H1 (cell line): Measurements from ENCODE around the gene POLRMT. TPM values are rescaled to one million over a fixed set of nuclear protein-coding genes. Genes with fewer than 3 reads are reported as not detected.

Source experiments
- CTCF ChIA-PET: fragments of 300-600 bp; sonication (Branson Sonifier 250); formaldehyde crosslinking; loops from one replicate; lab custom pipeline; 2021; ENCODE audit not compliant: partially characterized antibody; lab: Charles Lee
- POLR2A ChIA-PET: fragments of 300-600 bp; sonication (Branson Sonifier 250); formaldehyde crosslinking; loops from one replicate; lab custom pipeline; 2021; ENCODE audit warnings: inconsistent platforms; ENCODE audit not compliant: partially characterized antibody; lab: Charles Lee
- DNase-seq, 2 experiments: peaks; one replicate each; pipeline versions ENCODE4 v3.0.0 to v3.0.0-alpha.2; 2010 to 2022; ENCODE audit warnings: low spot score in 2 of 2, low read depth in 1 of 2, mixed read lengths in 1 of 2
- FAIRE-seq: peaks from 2 replicates; lab custom pipeline; 2011; peaks lifted over from hg19 to GRCh38; lab: Jason Lieb, UNC
- H2AFZ ChIP-seq: 2 replicates; pipeline ENCODE4 v1.8.1; 2012; ENCODE audit warnings: low read length, inconsistent platforms
- H2AK5ac ChIP-seq: 2 replicates; pipeline ENCODE4 v1.6.1; 2013; ENCODE audit warnings: low read depth, low read length
- H2BK120ac ChIP-seq: replicated peaks from 2 replicates; pipeline ENCODE3; 2013; ENCODE audit warnings: low read depth, low read length, inconsistent platforms
- H2BK12ac ChIP-seq: 2 replicates; pipeline ENCODE4 v1.6.1; 2013; ENCODE audit warnings: low read depth, low read length
- H2BK15ac ChIP-seq: 2 replicates; pipeline ENCODE4 v1.6.1; 2013; ENCODE audit warnings: low read length
- H2BK20ac ChIP-seq: 2 replicates; pipeline ENCODE4 v1.6.1; 2013; ENCODE audit warnings: low read length
- H2BK5ac ChIP-seq: 2 replicates; pipeline ENCODE4 v1.6.1; 2013; ENCODE audit warnings: low read depth, low read length
- H3K14ac ChIP-seq: 2 replicates; pipeline ENCODE4 v1.6.1; 2013; ENCODE audit warnings: inconsistent platforms; ENCODE audit not compliant: insufficient read length
- H3K18ac ChIP-seq: 2 replicates; pipeline ENCODE4 v1.6.1; 2013; ENCODE audit warnings: low read length; ENCODE audit errors: extremely low read depth
- H3K23ac ChIP-seq: 2 replicates; pipeline ENCODE4 v1.6.1; 2013; ENCODE audit warnings: inconsistent platforms; ENCODE audit not compliant: insufficient read length
- H3K23me2 ChIP-seq: 2 replicates; pipeline ENCODE4 v1.6.1; 2013; ENCODE audit warnings: low read depth, low read length
- H3K27ac ChIP-seq: 2 replicates; pipeline ENCODE4 v1.6.1; 2011; ENCODE audit warnings: low read depth, low read length, inconsistent platforms
- H3K27me3 ChIP-seq, 4 experiments: replicated peaks in 1 of 4; 1 replicate in 1 of 4; 2 replicates in 3 of 4; pipeline versions ENCODE4 v1.6.1 to v1.8.1; 2011 to 2013; ENCODE audit warnings: low read length in 3 of 4, mild to moderate bottlenecking in 3 of 4, inconsistent platforms in 2 of 4, mixed read lengths in 2 of 4, moderate library complexity in 1 of 4; ENCODE audit not compliant: control insufficient read depth in 3 of 4, insufficient read depth in 3 of 4; ENCODE audit errors: extremely low read depth in 1 of 4
- H3K36me3 ChIP-seq, 4 experiments: 2 replicates each; pipeline versions ENCODE4 v1.6.1 to v1.8.1; 2011 to 2013; ENCODE audit warnings: mild to moderate bottlenecking in 4 of 4, low read length in 3 of 4, moderate library complexity in 2 of 4, control low read depth in 1 of 4, inconsistent platforms in 1 of 4; ENCODE audit not compliant: insufficient read depth in 4 of 4, control insufficient read depth in 2 of 4
- H3K4ac ChIP-seq: replicated peaks from 2 replicates; pipeline ENCODE3; 2013; ENCODE audit warnings: low read length, low read depth, mixed read lengths, inconsistent platforms; ENCODE audit not compliant: insufficient read length
- H3K4me1 ChIP-seq, 4 experiments: replicated peaks in 1 of 4; 1 replicate in 1 of 4; 2 replicates in 3 of 4; pipeline versions ENCODE4 v1.6.1 to v1.8.1; 2011 to 2013; ENCODE audit warnings: low read length in 3 of 4, inconsistent platforms in 2 of 4, mixed read lengths in 1 of 4; ENCODE audit not compliant: insufficient read depth in 4 of 4, control insufficient read depth in 3 of 4
- H3K4me2 ChIP-seq, 2 experiments: 2 replicates each; pipeline versions ENCODE4 v1.6.1 to v1.8.1; 2011 to 2013; ENCODE audit warnings: low read depth in 2 of 2, low read length in 2 of 2, control low read depth in 1 of 2, inconsistent platforms in 1 of 2, mild to moderate bottlenecking in 1 of 2; ENCODE audit not compliant: insufficient read depth in 1 of 2
- H3K4me3 ChIP-seq, 4 experiments: fragments of 200-600, 300-600 bp in 1 of 4; sonication (generic), shearing (Covaris generic), sonication (Bioruptor Twin) in 1 of 4; 2 replicates each; pipeline versions ENCODE4 v1.5.1 to v1.8.1; 2011 to 2016; ENCODE audit warnings: low read length in 4 of 4, low read depth in 3 of 4, control low read depth in 2 of 4, inconsistent platforms in 2 of 4, mild to moderate bottlenecking in 2 of 4, mixed read lengths in 1 of 4, moderate library complexity in 1 of 4; ENCODE audit not compliant: insufficient read depth in 2 of 4; ENCODE audit errors: extremely low read depth in 1 of 4
- H3K56ac ChIP-seq: replicated peaks from 2 replicates; pipeline ENCODE3; 2013; ENCODE audit warnings: low read depth, mild to moderate bottlenecking, mixed read lengths, low read length, inconsistent platforms; ENCODE audit not compliant: insufficient read length
- H3K79me1 ChIP-seq: 2 replicates; pipeline ENCODE4 v1.6.1; 2013; ENCODE audit warnings: low read depth, low read length, control low read depth
- H3K79me2 ChIP-seq, 2 experiments: 2 replicates each; pipeline versions ENCODE4 v1.6.1 to v1.8.1; 2012 to 2013; ENCODE audit warnings: low read length in 2 of 2, mild to moderate bottlenecking in 2 of 2, inconsistent platforms in 1 of 2; ENCODE audit not compliant: insufficient read depth in 2 of 2, control insufficient read depth in 1 of 2
- H3K9ac ChIP-seq, 4 experiments: replicated peaks in 1 of 4; 1 replicate in 1 of 4; 2 replicates in 3 of 4; pipeline versions ENCODE4 v1.6.1 to v1.8.1; 2011 to 2013; ENCODE audit warnings: low read depth in 3 of 4, low read length in 3 of 4, control low read depth in 2 of 4, mild to moderate bottlenecking in 2 of 4, moderate library complexity in 2 of 4, inconsistent platforms in 1 of 4; ENCODE audit errors: extremely low read depth in 1 of 4
- H3K9me3 ChIP-seq, 2 experiments: 2 replicates each; pipeline versions ENCODE4 v1.6.1 to v1.8.1; 2012 to 2013; ENCODE audit warnings: mild to moderate bottlenecking in 2 of 2, moderate library complexity in 2 of 2, control low read depth in 1 of 2, inconsistent platforms in 1 of 2, low read depth in 1 of 2, low read length in 1 of 2, mixed read lengths in 1 of 2; ENCODE audit not compliant: insufficient read depth in 2 of 2
- H4K20me1 ChIP-seq, 2 experiments: replicated peaks in 1 of 2; 2 replicates each; pipeline versions ENCODE3 to v1.8.1; 2011 to 2013; ENCODE audit warnings: inconsistent platforms in 2 of 2, low read length in 2 of 2, mild to moderate bottlenecking in 1 of 2; ENCODE audit not compliant: insufficient read depth in 2 of 2, control insufficient read depth in 1 of 2
- H4K5ac ChIP-seq: 2 replicates; pipeline ENCODE4 v1.6.1; 2013; ENCODE audit warnings: low read length, low read depth, mixed read lengths, inconsistent platforms; ENCODE audit not compliant: insufficient read length
- H4K8ac ChIP-seq: 2 replicates; pipeline ENCODE4 v1.8.0; 2013; ENCODE audit warnings: mild to moderate bottlenecking, moderate library complexity, low read length, inconsistent platforms; ENCODE audit not compliant: insufficient read depth; ENCODE audit errors: extremely low read depth
- H4K91ac ChIP-seq: replicated peaks from 2 replicates; pipeline ENCODE3; 2013; ENCODE audit warnings: low read length, mixed read lengths, inconsistent platforms; ENCODE audit not compliant: insufficient read length
- BACH1 ChIP-seq: IDR thresholded peaks from 2 replicates; pipeline ENCODE4 v1.6.1; 2012; ENCODE audit warnings: low read length, improper control_type of control experiment
- BCL11A ChIP-seq, 2 experiments: IDR thresholded peaks; one replicate each; pipeline ENCODE4 v1.6.1; 2011; ENCODE audit warnings: low read depth in 2 of 2, low read length in 2 of 2, mild to moderate bottlenecking in 2 of 2
- BRCA1 ChIP-seq: IDR thresholded peaks from 2 replicates; pipeline ENCODE4 v1.6.1; 2012; ENCODE audit warnings: low read depth, low read length, improper control_type of control experiment
- CHD2 ChIP-seq: IDR thresholded peaks from 2 replicates; pipeline ENCODE4 v1.6.1; 2012; ENCODE audit warnings: low read length, improper control_type of control experiment
- CREB1 ChIP-seq: IDR thresholded peaks from 2 replicates; pipeline ENCODE4 v1.6.1; 2012; ENCODE audit warnings: inconsistent platforms
- EZH2 ChIP-seq: fragments of 200-600 bp; sonication (generic); IDR thresholded peaks from 2 replicates; pipeline ENCODE4 v1.7.1; 2012; ENCODE audit warnings: low read depth, mild to moderate bottlenecking, moderate library complexity, low read length, inconsistent platforms; ENCODE audit not compliant: severe bottlenecking
- FOSL1 ChIP-seq: IDR thresholded peaks from 2 replicates; pipeline ENCODE4 v1.6.1; 2011; ENCODE audit warnings: mild to moderate bottlenecking, low read depth, low read length, moderate library complexity; ENCODE audit not compliant: insufficient read depth
- HDAC6 ChIP-seq: IDR thresholded peaks from one replicate; pipeline ENCODE4 v1.7.1; 2012; ENCODE audit warnings: low read depth, mild to moderate bottlenecking, inconsistent platforms, low read length, moderate library complexity
- NRF1 ChIP-seq: IDR thresholded peaks from 2 replicates; pipeline ENCODE4 v1.6.1; 2011; ENCODE audit warnings: mild to moderate bottlenecking, low read depth, low read length, improper control_type of control experiment
- RNF2 ChIP-seq: fragments of 200-900, 300-1000 bp; sonication (generic); IDR thresholded peaks from 2 replicates; pipeline ENCODE4 v1.7.1; 2016; ENCODE audit warnings: borderline replicate concordance, low read depth, mild to moderate bottlenecking, antibody characterized with exemption, low read length; ENCODE audit not compliant: poor library complexity, severe bottlenecking; ENCODE audit errors: missing control alignments
- RXRA ChIP-seq: IDR thresholded peaks from 2 replicates; pipeline ENCODE4 v1.6.1; 2011; ENCODE audit warnings: low read depth, mild to moderate bottlenecking, low read length, moderate library complexity; ENCODE audit not compliant: insufficient read depth
- SP1 ChIP-seq: IDR thresholded peaks from 2 replicates; pipeline ENCODE4 v1.6.1; 2011; ENCODE audit warnings: low read depth, low read length
- TEAD4 ChIP-seq: IDR thresholded peaks from 2 replicates; pipeline ENCODE4 v1.6.1; 2012; ENCODE audit warnings: low read depth, low read length, inconsistent platforms, mixed read lengths
- ZNF274 ChIP-seq: IDR thresholded peaks from 2 replicates; pipeline ENCODE4 v1.7.0; 2012; ENCODE audit warnings: low read length, borderline replicate concordance; ENCODE audit errors: extremely low read depth
- WGBS, 2 experiments: shearing (Covaris generic) in 1 of 2; methylation state at CpG; one replicate each; pipeline versions ENCODE4 v1.1.6 to v1.1.7; 2013 to 2015; ENCODE audit warnings: low lambda C conversion rate in 2 of 2, mixed read lengths in 2 of 2, inconsistent platforms in 1 of 2, low coverage in 1 of 2, missing lambda C conversion rate in 1 of 2; ENCODE audit not compliant: insufficient replicate concordance in 2 of 2, insufficient coverage in 1 of 2, insufficient read length in 1 of 2; ENCODE audit errors: extremely low coverage in 1 of 2, missing lambda C conversion rate in 1 of 2; 5-methylcytosine and 5-hydroxymethylcytosine counted together
- polyA plus RNA-seq, 7 experiments: library from polyadenylated mRNA; depleted of rRNA in 3 of 7; stranded (reverse) in 5 of 7; unstranded in 2 of 7; fragments of >200 nt in 5 of 7; fragments of 200-250 nt in 2 of 7; gene quantifications; 1 replicate in 5 of 7; 2 replicates in 1 of 7; 4 replicates in 1 of 7; pipeline versions ENCODE4 v1.2.1 to v1.2.3, GENCODE V29; 2011 to 2013; ENCODE audit warnings: missing spikeins in 2 of 7, mixed read lengths in 2 of 7
- total RNA-seq: library from RNA; stranded (reverse); fragmentation: NEBNext Ultra II Directional; extraction: Animal tissue kit (Norgen Biotek cat#: 25700); gene quantifications from 2 replicates; pipeline ENCODE4 v1.2.1, GENCODE V29; 2021

Gene POLRMT
- total and polyA plus RNA-seq, 2 of the 8 experiments (the other 6 are each of a cell fraction or from before 2014, with no cell fraction given), result 93.0 to 111 TPM

GRCh38 chr19:567296-567900, 65.9 kb downstream of the POLRMT start:
- Histone ChIP-seq H3K79me2 (no peaks in the 10 kb centered on the region; a peak in 1 of 4 replicates), H3K27ac (no peak overlapping the region), H2BK12ac (no peak overlapping the region), H2AFZ (no peak overlapping the region), H3K4me1 (peaks cover 0 to 6% (median 3%) of the 10 kb centered on the region in 4 experiments; a peak in 4 of 7 replicates), H3K27me3 (peaks cover 0 to 3% (median 0%) of the 10 kb centered on the region in 4 experiments; a peak in 1 of 7 replicates), H3K79me1 (no peaks in the 10 kb centered on the region), H3K4me3 (no peak overlapping the region), H4K91ac (no peak overlapping the region), H3K56ac (no peak overlapping the region), H3K23me2 (peaks cover 8% of the 10 kb centered on the region; the same call in 1 of the 2 replicates), H3K9me3 (peaks cover 0 to 5% of the 10 kb centered on the region in 2 experiments; a peak in 1 of 4 replicates), H2BK15ac (no peak overlapping the region), H3K18ac (no peak overlapping the region), H2BK120ac (no peak overlapping the region), H3K9ac (no peak overlapping the region), H3K14ac (no peak overlapping the region), H3K36me3 (peaks cover 0 to 3% (median 0%) of the 10 kb centered on the region in 4 experiments; a peak in 2 of 8 replicates), H3K23ac (no peak overlapping the region), H3K4ac (no peak overlapping the region), H2BK5ac (no peak overlapping the region), H3K4me2 (no peak overlapping the region), H4K20me1 (no peaks in the 10 kb centered on the region), H4K8ac (no peak overlapping the region), H4K5ac (no peak overlapping the region), H2BK20ac (no peak overlapping the region), H2AK5ac (no peak overlapping the region)
- FAIRE-seq, result no peak
- TF ChIP-seq NRF1 (no peak), TEAD4 (no peak), RNF2 (no peak), BCL11A (IDR thresholded peaks at IDR 0.05; ENCODE audit: low read depth in 2 of 2, low read length in 2 of 2) (no peak), SP1 (no peak), RXRA (no peak), HDAC6 (no peak), CREB1 (no peak), EZH2 (no peak), CHD2 (no peak), ZNF274 (no peak), BACH1 (no peak), FOSL1 (no peak), BRCA1 (no peak)
- ChIA-PET POLR2A (interaction anchor here (1.0 to 3.2 kb wide), 6 partner anchors 10 to 46 kb away, joined by 3 to 15 read pairs (median 4); no protein-coding TSS in a partner anchor), CTCF (interaction anchor here (1.1 to 1.9 kb wide), 3 partner anchors 34 to 57 kb away, joined by 3 to 4 read pairs (median 3); no protein-coding TSS in a partner anchor)
- DNase-seq, result no peak
- WGBS, 2 experiments, result 95% methylated on average over 12 of the region's 22 CpGs; no CpG with 5 or more reads in 1 of the 2 experiments
